ENCODE measurements around the gene COA1. TPM values are rescaled to one million over a fixed set of nuclear protein-coding genes. Genes with fewer than 3 reads are reported as not detected.
"Not testable (repeated sequence)": the region's sequence is repeated elsewhere in the genome, so short reads cannot be mapped to it uniquely, and the experiment has no call there.

COA1 gene
- total and polyA plus RNA-seq, 2 experiments from 2014 or later, result 152 to 220 TPM

GRCh38 chr7:43735802-43736603 is 6.7 kb upstream of the COA1 start:
- H3K9me3 ChIP-seq (ENCODE audit: low read depth), result no peaks in the 10 kb centered on the region
- H3K4me1 ChIP-seq (ENCODE audit: low read depth), result no peaks in the 10 kb centered on the region
- no peak overlapping the region for H3K4me3 ChIP-seq
- no peaks in the 10 kb centered on the region for H3K27me3 ChIP-seq
- TF ChIP-seq CTCF (IDR thresholded peaks at IDR 0.05; ENCODE audit: low read depth, low read length), result no peak
- peak in 1 of 2 donors; percentile 77 for DNase-seq (ENCODE audit: low read depth in 1 of 2, low spot score in 1 of 2)
- no peak overlapping the region for H3K27ac ChIP-seq
- no peaks in the 10 kb centered on the region for H3K36me3 ChIP-seq

- Histone ChIP-seq H3K27ac (no peak overlapping the region), H3K36me3 (no peaks in the 10 kb centered on the region)
Measured at GRCh38 chr7:43735403-43735801, 6.1 kb upstream of the COA1 start.

GRCh38 chr7:43734575-43735332 is 5.4 kb upstream of the COA1 start:
- not testable (repeated sequence) for H3K4me1 ChIP-seq (ENCODE audit: low read depth); H3K27me3 ChIP-seq; H3K4me3 ChIP-seq; H3K36me3 ChIP-seq; H3K9me3 ChIP-seq (ENCODE audit: low read depth); DNase-seq (ENCODE audit: low read depth in 1 of 2, low spot score in 1 of 2); H3K27ac ChIP-seq

More at GRCh38 chr7:43735403-43735801, 6.1 kb upstream of the COA1 start:
- Histone ChIP-seq H3K4me3 (no peak overlapping the region), H3K27me3 (no peaks in the 10 kb centered on the region), H3K4me1 (ENCODE audit: low read depth) (no peaks in the 10 kb centered on the region), H3K9me3 (ENCODE audit: low read depth) (no peaks in the 10 kb centered on the region)
- TF ChIP-seq CTCF (IDR thresholded peaks at IDR 0.05; ENCODE audit: low read depth, low read length), result no peak
- DNase-seq (ENCODE audit: low read depth in 1 of 2, low spot score in 1 of 2), result no peak

- H3K27ac ChIP-seq; H3K4me3 ChIP-seq; H3K4me1 ChIP-seq (ENCODE audit: low read depth); DNase-seq (ENCODE audit: low read depth in 1 of 2, low spot score in 1 of 2); H3K9me3 ChIP-seq (ENCODE audit: low read depth); H3K36me3 ChIP-seq; H3K27me3 ChIP-seq: not testable (repeated sequence)
Measured at GRCh38 chr7:43731494-43731893, 2.2 kb upstream of the COA1 start.

- DNase-seq (ENCODE audit: low read depth in 1 of 2, low spot score in 1 of 2), result no peak
- peaks cover 14% of the 10 kb centered on the region for H3K4me1 ChIP-seq (ENCODE audit: low read depth)
- H3K4me3 ChIP-seq, result peak overlapping the region; percentile 65
- H3K36me3 ChIP-seq, result no peaks in the 10 kb centered on the region
- peak overlapping the region; percentile 94 for H3K27ac ChIP-seq
- no peaks in the 10 kb centered on the region for H3K27me3 ChIP-seq
- no peaks in the 10 kb centered on the region for H3K9me3 ChIP-seq (ENCODE audit: low read depth)
- no peak for TF ChIP-seq CTCF (IDR thresholded peaks at IDR 0.05; ENCODE audit: low read depth, low read length)
Measured at GRCh38 chr7:43729924-43730248, 563 bp upstream of the COA1 start.

GRCh38 chr7:43727494-43727893 is 1.8 kb downstream of the COA1 start:
- no peak overlapping the region for H3K4me3 ChIP-seq

More at GRCh38 chr7:43727494-43727893, 1.8 kb downstream of the COA1 start:
- Histone ChIP-seq H3K9me3 (ENCODE audit: low read depth) (no peaks in the 10 kb centered on the region), H3K27me3 (no peaks in the 10 kb centered on the region), H3K27ac (no peak overlapping the region), H3K4me1 (ENCODE audit: low read depth) (peaks cover 14% of the 10 kb centered on the region), H3K36me3 (no peaks in the 10 kb centered on the region)
- TF ChIP-seq CTCF (IDR thresholded peaks at IDR 0.05; ENCODE audit: low read depth, low read length), result no peak
- no peak for DNase-seq (ENCODE audit: low read depth in 1 of 2, low spot score in 1 of 2)
